GM20000 (cell line): ENCODE results near the gene FCHO2.
"Not testable (repeated sequence)": the region's sequence is repeated elsewhere in the genome, so short reads cannot be mapped to it uniquely, and the experiment has no call there.

Source experiments
- DNase-seq: peaks from one replicate; pipeline ENCODE4 v3.0.0; 2012; ENCODE audit warnings: low spot score
- CTCF ChIP-seq: IDR thresholded peaks from 2 replicates; pipeline ENCODE4 v1.5.1; 2012; ENCODE audit warnings: mild to moderate bottlenecking, control low read depth; ENCODE audit errors: extremely low read depth, missing control alignments

The FCHO2 gene

GRCh38 chr5:72922422-72922821 is 33.4 kb upstream of the FCHO2 start:
- no peak for TF ChIP-seq CTCF
- DNase-seq: no peak

- no peak for TF ChIP-seq CTCF
- DNase-seq: no peak
These were observed 30.4 kb upstream of the FCHO2 start for GRCh38 chr5:72925336-72926010.

GRCh38 chr5:72932686-72933085 is 23.2 kb upstream of the FCHO2 start:
- not testable (repeated sequence) for DNase-seq

- DNase-seq: not testable (repeated sequence)
These were observed 20.7 kb upstream of the FCHO2 start for GRCh38 chr5:72934953-72935725.

- no peak for TF ChIP-seq CTCF
- DNase-seq: no peak
These were observed 18.9 kb upstream of the FCHO2 start for GRCh38 chr5:72936893-72937292.

GRCh38 chr5:72937517-72938061 is 18.3 kb upstream of the FCHO2 start:
- no peak for TF ChIP-seq CTCF
- no peak for DNase-seq

- TF ChIP-seq CTCF: no peak
- DNase-seq: no peak
These were observed 17.6 kb upstream of the FCHO2 start for GRCh38 chr5:72938206-72938605.

- TF ChIP-seq CTCF: no peak
- no peak for DNase-seq
These were observed 15.8 kb upstream of the FCHO2 start for GRCh38 chr5:72940082-72940481.
